Measurements from ENCODE around the gene DLG3. TPM values are rescaled to one million over a fixed set of nuclear protein-coding genes. Genes with fewer than 3 reads are reported as not detected.

Gene DLG3
- total RNA-seq, 1 donor from 2014 or later = 107 TPM

GRCh38 chrX:70481471-70482270, 37.0 kb downstream of the DLG3 start:
- no peak for DNase-seq (ENCODE audit: low spot score, unreplicated experiment)
- Mint-ChIP-seq H3K27me3 (no peaks in the 10 kb centered on the region), H3K4me3 (ENCODE audit: low read depth) (no peak overlapping the region), H3K36me3 (ENCODE audit: insufficient read depth) (peaks cover 5% of the 10 kb centered on the region), H3K27ac (peak overlapping the region; percentile 11), H3K4me1 (ENCODE audit: low read depth) (peaks cover 63% of the 10 kb centered on the region), H3K9me3 (ENCODE audit: low read depth) (no peaks in the 10 kb centered on the region)
- TF ChIP-seq, protein P1, sequence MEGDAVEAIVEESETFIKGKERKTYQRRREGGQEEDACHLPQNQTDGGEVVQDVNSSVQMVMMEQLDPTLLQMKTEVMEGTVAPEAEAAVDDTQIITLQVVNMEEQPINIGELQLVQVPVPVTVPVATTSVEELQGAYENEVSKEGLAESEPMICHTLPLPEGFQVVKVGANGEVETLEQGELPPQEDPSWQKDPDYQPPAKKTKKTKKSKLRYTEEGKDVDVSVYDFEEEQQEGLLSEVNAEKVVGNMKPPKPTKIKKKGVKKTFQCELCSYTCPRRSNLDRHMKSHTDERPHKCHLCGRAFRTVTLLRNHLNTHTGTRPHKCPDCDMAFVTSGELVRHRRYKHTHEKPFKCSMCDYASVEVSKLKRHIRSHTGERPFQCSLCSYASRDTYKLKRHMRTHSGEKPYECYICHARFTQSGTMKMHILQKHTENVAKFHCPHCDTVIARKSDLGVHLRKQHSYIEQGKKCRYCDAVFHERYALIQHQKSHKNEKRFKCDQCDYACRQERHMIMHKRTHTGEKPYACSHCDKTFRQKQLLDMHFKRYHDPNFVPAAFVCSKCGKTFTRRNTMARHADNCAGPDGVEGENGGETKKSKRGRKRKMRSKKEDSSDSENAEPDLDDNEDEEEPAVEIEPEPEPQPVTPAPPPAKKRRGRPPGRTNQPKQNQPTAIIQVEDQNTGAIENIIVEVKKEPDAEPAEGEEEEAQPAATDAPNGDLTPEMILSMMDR (IDR thresholded peaks at IDR 0.05; ENCODE audit: unreplicated experiment) = no peak

DNA sequence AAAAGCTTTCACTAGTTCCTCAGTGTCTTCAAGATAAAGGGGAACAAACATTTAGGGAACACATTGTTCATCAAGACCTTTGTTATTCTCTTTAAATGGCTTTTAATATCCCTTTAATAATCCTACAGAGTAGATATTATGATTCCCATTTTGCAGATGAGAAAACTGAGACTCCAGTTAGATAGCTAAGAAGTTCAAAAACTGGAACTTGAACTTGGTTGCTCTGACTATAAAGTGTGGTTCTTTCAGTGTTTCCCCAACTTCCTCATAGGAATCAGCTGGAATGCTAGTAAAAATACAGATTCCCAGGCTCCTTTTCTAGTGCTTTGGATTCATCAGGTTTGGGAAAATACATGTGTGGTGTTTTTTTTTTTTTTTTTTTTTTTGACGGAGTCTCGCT, 37.7 kb downstream of the DLG3 start:
- peaks cover 59% of the 10 kb centered on the region for H3K4me1 Mint-ChIP-seq (ENCODE audit: low read depth)
- no peaks in the 10 kb centered on the region for H3K9me3 Mint-ChIP-seq (ENCODE audit: low read depth)
- TF ChIP-seq, protein P1 (IDR thresholded peaks at IDR 0.05; ENCODE audit: unreplicated experiment) = no peak
- no peak for DNase-seq (ENCODE audit: low spot score, unreplicated experiment)
- no peaks in the 10 kb centered on the region for H3K27me3 Mint-ChIP-seq
- peaks cover 5% of the 10 kb centered on the region for H3K36me3 Mint-ChIP-seq (ENCODE audit: insufficient read depth)
- peak overlapping the region; percentile 11 for H3K27ac Mint-ChIP-seq
- no peak overlapping the region for H3K4me3 Mint-ChIP-seq (ENCODE audit: low read depth)

- DNase-seq (ENCODE audit: low spot score, unreplicated experiment) = no peak
- Mint-ChIP-seq H3K4me1 (ENCODE audit: low read depth) (peaks cover 29% of the 10 kb centered on the region), H3K27me3 (no peaks in the 10 kb centered on the region)
These were observed 40.8 kb downstream of the DLG3 start for GRCh38 chrX:70485466-70485865.

DNA sequence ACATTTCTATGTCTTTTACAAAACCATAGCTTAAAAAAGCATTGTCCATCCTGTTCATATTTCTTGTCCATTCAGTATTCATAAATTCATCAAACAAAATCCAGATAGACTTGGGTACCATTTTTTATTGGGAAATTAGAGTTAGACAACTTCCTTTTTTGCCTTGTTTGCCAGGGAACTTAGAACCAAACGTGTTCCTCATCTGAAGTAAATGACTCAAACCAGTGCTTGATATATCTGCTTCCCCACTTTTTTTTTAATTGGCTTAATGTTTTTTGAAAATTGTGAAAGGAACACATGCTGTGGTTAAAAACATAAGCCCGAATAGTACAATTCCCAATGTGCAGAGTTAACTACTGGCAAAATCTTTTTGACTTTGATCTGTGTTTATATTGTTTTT, 44.2 kb downstream of the DLG3 start:
- Mint-ChIP-seq H3K4me3 (ENCODE audit: low read depth) (no peak overlapping the region), H3K27me3 (no peaks in the 10 kb centered on the region), H3K9me3 (ENCODE audit: low read depth) (no peaks in the 10 kb centered on the region), H3K4me1 (ENCODE audit: low read depth) (peaks cover 15% of the 10 kb centered on the region), H3K36me3 (ENCODE audit: insufficient read depth) (peaks cover 25% of the 10 kb centered on the region), H3K27ac (no peak overlapping the region)
- TF ChIP-seq, protein P1 (IDR thresholded peaks at IDR 0.05; ENCODE audit: unreplicated experiment) = no peak
- no peak for DNase-seq (ENCODE audit: low spot score, unreplicated experiment)

More at GRCh38 chrX:70485466-70485865, 40.8 kb downstream of the DLG3 start:
- Mint-ChIP-seq H3K9me3 (ENCODE audit: low read depth) (no peaks in the 10 kb centered on the region), H3K4me3 (ENCODE audit: low read depth) (no peak overlapping the region), H3K27ac (no peak overlapping the region), H3K36me3 (ENCODE audit: insufficient read depth) (peaks cover 9% of the 10 kb centered on the region)
- TF ChIP-seq, protein P1 (IDR thresholded peaks at IDR 0.05; ENCODE audit: unreplicated experiment) = no peak

DNA sequence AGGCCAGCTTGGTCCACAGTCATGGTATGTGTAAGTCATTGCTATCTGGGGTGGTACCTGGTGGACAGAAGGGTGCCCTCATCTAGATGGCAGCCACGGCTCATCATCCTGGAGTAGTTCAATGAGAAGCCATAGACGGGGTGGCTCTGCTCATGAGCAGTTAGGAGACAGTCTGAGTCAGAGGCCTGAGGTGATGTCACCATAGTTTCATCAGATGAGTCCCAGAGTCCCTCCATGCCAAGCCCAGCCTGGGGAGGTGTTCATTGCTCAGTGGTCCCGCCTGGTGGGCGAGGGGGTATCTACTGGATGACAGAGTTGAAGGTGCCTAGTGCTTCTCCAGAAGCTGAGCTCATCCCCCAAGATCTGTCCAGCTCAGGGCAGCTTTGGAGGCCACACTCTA, 49.8 kb downstream of the DLG3 start:
- no peak overlapping the region for H3K4me3 Mint-ChIP-seq (ENCODE audit: low read depth)
- DNase-seq (ENCODE audit: low spot score, unreplicated experiment) = no peak
- TF ChIP-seq, protein P1 (IDR thresholded peaks at IDR 0.05; ENCODE audit: unreplicated experiment) = no peak
- no peaks in the 10 kb centered on the region for H3K9me3 Mint-ChIP-seq (ENCODE audit: low read depth)
- H3K4me1 Mint-ChIP-seq (ENCODE audit: low read depth) = no peaks in the 10 kb centered on the region
- H3K27me3 Mint-ChIP-seq = no peaks in the 10 kb centered on the region
- H3K27ac Mint-ChIP-seq = peak overlapping the region; percentile 80
- peaks cover 28% of the 10 kb centered on the region for H3K36me3 Mint-ChIP-seq (ENCODE audit: insufficient read depth)

All from progenitor cell of endocrine pancreas (in vitro differentiated cells).